ENCODE data around the gene ATP2B2. TPM values are rescaled to one million over a fixed set of nuclear protein-coding genes. Genes with fewer than 3 reads are reported as not detected.

ATP2B2 gene
- total and polyA plus RNA-seq, 2 experiments from 2014 or later, result 0.66 to 1.8 TPM

- no peak for DNase-seq (ENCODE audit: low spot score)
- H3K27me3 ChIP-seq, result no peaks in the 10 kb centered on the region
- H3K4me3 ChIP-seq, result no peak overlapping the region
- no peaks in the 10 kb centered on the region for H4K20me1 ChIP-seq (ENCODE audit: insufficient read depth, poor library complexity, severe bottlenecking)
- TF ChIP-seq CTCF (IDR thresholded peaks at IDR 0.05; ENCODE audit: poor library complexity), result no peak
- TF ChIP-seq EZH2 (IDR thresholded peaks at IDR 0.05; ENCODE audit: borderline replicate concordance), result no peak
- no peak for TF ChIP-seq EZH2phosphoT487 (IDR thresholded peaks at IDR 0.05; ENCODE audit: low read depth, severe bottlenecking, unreplicated experiment)
- H3K4me1 ChIP-seq (ENCODE audit: insufficient read depth), result peaks cover 6% of the 10 kb centered on the region
- no peak overlapping the region for H3K27ac ChIP-seq
- H3K9me2 ChIP-seq (replicated peaks; ENCODE audit: insufficient read depth), result no peaks in the 10 kb centered on the region
- H3K9me3 ChIP-seq (ENCODE audit: low read depth), result no peaks in the 10 kb centered on the region
- no peaks in the 10 kb centered on the region for H3K79me2 ChIP-seq
- H3K36me3 ChIP-seq (replicated peaks; ENCODE audit: insufficient read depth, low read depth), result no peaks in the 10 kb centered on the region
- no peak overlapping the region for H3K4me2 ChIP-seq
- no peak overlapping the region for H2AFZ ChIP-seq
- 96% methylated on average over 13 of the region's 14 CpGs for WGBS (ENCODE audit: low lambda C conversion rate, missing lambda C conversion rate)
Observed at GRCh38 chr3:10342781-10343180, 162.6 kb downstream of the ATP2B2 start.

- 83% methylated on average over 7 of the region's 7 CpGs for WGBS (ENCODE audit: low lambda C conversion rate, missing lambda C conversion rate)
- no peak for DNase-seq (ENCODE audit: low spot score)
- no peaks in the 10 kb centered on the region for H4K20me1 ChIP-seq (ENCODE audit: insufficient read depth, poor library complexity, severe bottlenecking)
- no peaks in the 10 kb centered on the region for H3K9me2 ChIP-seq (replicated peaks; ENCODE audit: insufficient read depth)
- no peak overlapping the region for H2AFZ ChIP-seq
- H3K27me3 ChIP-seq, result no peaks in the 10 kb centered on the region
- H3K36me3 ChIP-seq (replicated peaks; ENCODE audit: insufficient read depth, low read depth), result no peaks in the 10 kb centered on the region
- no peaks in the 10 kb centered on the region for H3K79me2 ChIP-seq
- no peak for TF ChIP-seq EZH2phosphoT487 (IDR thresholded peaks at IDR 0.05; ENCODE audit: low read depth, severe bottlenecking, unreplicated experiment)
- TF ChIP-seq CTCF (IDR thresholded peaks at IDR 0.05; ENCODE audit: poor library complexity), result no peak
- TF ChIP-seq EZH2 (IDR thresholded peaks at IDR 0.05; ENCODE audit: borderline replicate concordance), result no peak
- H3K4me1 ChIP-seq (ENCODE audit: insufficient read depth), result peaks cover 6% of the 10 kb centered on the region
- no peak overlapping the region for H3K27ac ChIP-seq
- H3K4me3 ChIP-seq, result no peak overlapping the region
- H3K9me3 ChIP-seq (ENCODE audit: low read depth), result no peaks in the 10 kb centered on the region
- no peak overlapping the region for H3K4me2 ChIP-seq
Observed at GRCh38 chr3:10341901-10342398, 163.4 kb downstream of the ATP2B2 start.

DNA sequence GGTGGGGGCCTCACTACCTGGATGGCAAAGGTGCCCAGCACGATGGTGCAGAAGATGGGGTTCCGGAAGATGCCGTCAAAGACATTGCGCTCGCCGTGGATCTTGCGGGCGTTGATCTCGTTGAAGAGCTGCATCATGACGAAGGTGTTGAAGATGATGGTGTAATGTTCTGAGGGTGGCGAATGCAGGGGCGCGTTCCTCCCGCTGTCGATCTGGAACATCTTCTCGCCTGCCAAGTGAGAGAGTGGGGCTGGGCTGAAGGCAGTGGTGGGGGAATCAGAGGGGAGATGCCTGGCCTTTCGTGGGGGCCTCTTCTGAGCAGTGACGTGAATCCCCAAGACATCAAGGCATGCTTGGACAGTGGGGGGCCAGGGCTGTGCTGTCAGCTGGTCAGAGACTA, 164.9 kb downstream of the ATP2B2 start:
- Histone ChIP-seq H3K27me3 (no peaks in the 10 kb centered on the region), H2AFZ (no peak overlapping the region), H3K36me3 (replicated peaks; ENCODE audit: insufficient read depth, low read depth) (no peaks in the 10 kb centered on the region), H3K9me2 (replicated peaks; ENCODE audit: insufficient read depth) (no peaks in the 10 kb centered on the region), H3K4me2 (no peak overlapping the region), H3K4me1 (ENCODE audit: insufficient read depth) (peaks cover 6% of the 10 kb centered on the region), H3K79me2 (no peaks in the 10 kb centered on the region), H3K27ac (no peak overlapping the region), H3K4me3 (no peak overlapping the region), H3K9me3 (ENCODE audit: low read depth) (no peaks in the 10 kb centered on the region), H4K20me1 (ENCODE audit: insufficient read depth, poor library complexity, severe bottlenecking) (no peaks in the 10 kb centered on the region)
- WGBS (ENCODE audit: low lambda C conversion rate, missing lambda C conversion rate), result 94% methylated on average over 18 of the region's 18 CpGs
- no peak for DNase-seq (ENCODE audit: low spot score)
- TF ChIP-seq CTCF (IDR thresholded peaks at IDR 0.05; ENCODE audit: poor library complexity) (no peak), EZH2phosphoT487 (IDR thresholded peaks at IDR 0.05; ENCODE audit: low read depth, severe bottlenecking, unreplicated experiment) (no peak), EZH2 (IDR thresholded peaks at IDR 0.05; ENCODE audit: borderline replicate concordance) (no peak)

- no peaks in the 10 kb centered on the region for H3K36me3 ChIP-seq (replicated peaks; ENCODE audit: insufficient read depth, low read depth)
- no peaks in the 10 kb centered on the region for H3K9me2 ChIP-seq (replicated peaks; ENCODE audit: insufficient read depth)
- no peaks in the 10 kb centered on the region for H4K20me1 ChIP-seq (ENCODE audit: insufficient read depth, poor library complexity, severe bottlenecking)
- no peaks in the 10 kb centered on the region for H3K9me3 ChIP-seq (ENCODE audit: low read depth)
- H2AFZ ChIP-seq, result no peak overlapping the region
- H3K79me2 ChIP-seq, result no peaks in the 10 kb centered on the region
- DNase-seq (ENCODE audit: low spot score), result no peak
- no peak for TF ChIP-seq CTCF (IDR thresholded peaks at IDR 0.05; ENCODE audit: poor library complexity)
- no peak for TF ChIP-seq EZH2 (IDR thresholded peaks at IDR 0.05; ENCODE audit: borderline replicate concordance)
- no peak for TF ChIP-seq EZH2phosphoT487 (IDR thresholded peaks at IDR 0.05; ENCODE audit: low read depth, severe bottlenecking, unreplicated experiment)
- H3K27me3 ChIP-seq, result no peaks in the 10 kb centered on the region
- H3K27ac ChIP-seq, result no peak overlapping the region
- peaks cover 6% of the 10 kb centered on the region for H3K4me1 ChIP-seq (ENCODE audit: insufficient read depth)
- 70% methylated on average over 4 of the region's 4 CpGs for WGBS (ENCODE audit: low lambda C conversion rate, missing lambda C conversion rate)
- H3K4me2 ChIP-seq, result no peak overlapping the region
- H3K4me3 ChIP-seq, result no peak overlapping the region
Observed at GRCh38 chr3:10340046-10340445, 165.3 kb downstream of the ATP2B2 start.
